ENCODE data around the gene CACNA2D3. TPM values are rescaled to one million over a fixed set of nuclear protein-coding genes. Genes with fewer than 3 reads are reported as not detected.

Gene CACNA2D3
- total RNA-seq, 1 experiment from 2014 or later: not detected

- Histone ChIP-seq H3K4me1 (no peaks in the 10 kb centered on the region), H3K36me3 (ENCODE audit: control insufficient read depth, insufficient read depth, low read length) (no peaks in the 10 kb centered on the region), H3K27me3 (replicated peaks; ENCODE audit: control insufficient read depth, insufficient read depth, low read length) (peaks cover 2% of the 10 kb centered on the region), H3K9me3 (no peaks in the 10 kb centered on the region), H3K4me3 (ENCODE audit: low read depth, low read length) (no peak overlapping the region)
- ChIA-PET POLR2A (no interaction called here), CTCF (no interaction called here)
- no peaks in the 10 kb centered on the region for H3K9me3 Mint-ChIP-seq (ENCODE audit: unreplicated experiment)
- TF ChIP-seq, protein P1, sequence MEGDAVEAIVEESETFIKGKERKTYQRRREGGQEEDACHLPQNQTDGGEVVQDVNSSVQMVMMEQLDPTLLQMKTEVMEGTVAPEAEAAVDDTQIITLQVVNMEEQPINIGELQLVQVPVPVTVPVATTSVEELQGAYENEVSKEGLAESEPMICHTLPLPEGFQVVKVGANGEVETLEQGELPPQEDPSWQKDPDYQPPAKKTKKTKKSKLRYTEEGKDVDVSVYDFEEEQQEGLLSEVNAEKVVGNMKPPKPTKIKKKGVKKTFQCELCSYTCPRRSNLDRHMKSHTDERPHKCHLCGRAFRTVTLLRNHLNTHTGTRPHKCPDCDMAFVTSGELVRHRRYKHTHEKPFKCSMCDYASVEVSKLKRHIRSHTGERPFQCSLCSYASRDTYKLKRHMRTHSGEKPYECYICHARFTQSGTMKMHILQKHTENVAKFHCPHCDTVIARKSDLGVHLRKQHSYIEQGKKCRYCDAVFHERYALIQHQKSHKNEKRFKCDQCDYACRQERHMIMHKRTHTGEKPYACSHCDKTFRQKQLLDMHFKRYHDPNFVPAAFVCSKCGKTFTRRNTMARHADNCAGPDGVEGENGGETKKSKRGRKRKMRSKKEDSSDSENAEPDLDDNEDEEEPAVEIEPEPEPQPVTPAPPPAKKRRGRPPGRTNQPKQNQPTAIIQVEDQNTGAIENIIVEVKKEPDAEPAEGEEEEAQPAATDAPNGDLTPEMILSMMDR (IDR thresholded peaks at IDR 0.05; ENCODE audit: insufficient read depth in 1 of 2, low read depth in 1 of 2, low read length in 1 of 2, severe bottlenecking in 1 of 2, unreplicated experiment in 1 of 2): no peak
- H3K36me3 Mint-ChIP-seq (ENCODE audit: insufficient read depth, unreplicated experiment): no peaks in the 10 kb centered on the region
- intact Hi-C loops (cut with micrococcal nuclease; ENCODE audit: unreplicated experiment): no loop called here
- no peak for DNase-seq
- no peak overlapping the region for H3K27ac Mint-ChIP-seq (ENCODE audit: unreplicated experiment)
- BruUV-seq (replicated peaks): no TSS peak
- H3K27me3 Mint-ChIP-seq (ENCODE audit: insufficient read depth, unreplicated experiment): peaks cover 22% of the 10 kb centered on the region
- no peaks in the 10 kb centered on the region for H3K4me1 Mint-ChIP-seq (ENCODE audit: low read depth, unreplicated experiment)
- H3K4me3 Mint-ChIP-seq (ENCODE audit: unreplicated experiment): no peak overlapping the region
Observed at GRCh38 chr3:54939557-54940300, 817.4 kb downstream of the CACNA2D3 start.

GRCh38 chr3:54940971-54941370 lies 818.6 kb downstream of the CACNA2D3 start:
- Histone ChIP-seq H3K4me1 (no peaks in the 10 kb centered on the region), H3K9me3 (no peaks in the 10 kb centered on the region), H3K4me3 (ENCODE audit: low read depth, low read length) (no peak overlapping the region), H3K27me3 (replicated peaks; ENCODE audit: control insufficient read depth, insufficient read depth, low read length) (peaks cover 2% of the 10 kb centered on the region), H3K36me3 (ENCODE audit: control insufficient read depth, insufficient read depth, low read length) (no peaks in the 10 kb centered on the region)
- no peak overlapping the region for H3K4me3 Mint-ChIP-seq (ENCODE audit: unreplicated experiment)
- TF ChIP-seq, protein P1 (IDR thresholded peaks at IDR 0.05; ENCODE audit: insufficient read depth in 1 of 2, low read depth in 1 of 2, low read length in 1 of 2, severe bottlenecking in 1 of 2, unreplicated experiment in 1 of 2): no peak
- H3K27ac Mint-ChIP-seq (ENCODE audit: unreplicated experiment): no peak overlapping the region
- no peaks in the 10 kb centered on the region for H3K9me3 Mint-ChIP-seq (ENCODE audit: unreplicated experiment)
- no peaks in the 10 kb centered on the region for H3K36me3 Mint-ChIP-seq (ENCODE audit: insufficient read depth, unreplicated experiment)
- H3K4me1 Mint-ChIP-seq (ENCODE audit: low read depth, unreplicated experiment): no peaks in the 10 kb centered on the region
- POLR2A ChIA-PET: no interaction called here
- no peak for DNase-seq
- no TSS peak for BruUV-seq (replicated peaks)
- intact Hi-C loops (cut with micrococcal nuclease; ENCODE audit: unreplicated experiment): no loop called here
- CTCF ChIA-PET: no interaction called here
- peaks cover 13% of the 10 kb centered on the region for H3K27me3 Mint-ChIP-seq (ENCODE audit: insufficient read depth, unreplicated experiment)

GRCh38 chr3:54941690-54942362 lies 819.5 kb downstream of the CACNA2D3 start:
- POLR2A ChIA-PET: no interaction called here
- no peak for DNase-seq
- no peak overlapping the region for H3K4me3 ChIP-seq (ENCODE audit: low read depth, low read length)
- Mint-ChIP-seq H3K27ac (ENCODE audit: unreplicated experiment) (no peak overlapping the region), H3K36me3 (ENCODE audit: insufficient read depth, unreplicated experiment) (no peaks in the 10 kb centered on the region), H3K4me3 (ENCODE audit: unreplicated experiment) (no peak overlapping the region), H3K9me3 (ENCODE audit: unreplicated experiment) (no peaks in the 10 kb centered on the region), H3K4me1 (ENCODE audit: low read depth, unreplicated experiment) (no peaks in the 10 kb centered on the region), H3K27me3 (ENCODE audit: insufficient read depth, unreplicated experiment) (peaks cover 17% of the 10 kb centered on the region)
- CTCF ChIA-PET: no interaction called here
- TF ChIP-seq, protein P1 (IDR thresholded peaks at IDR 0.05; ENCODE audit: insufficient read depth in 1 of 2, low read depth in 1 of 2, low read length in 1 of 2, severe bottlenecking in 1 of 2, unreplicated experiment in 1 of 2): no peak
- no TSS peak for BruUV-seq (replicated peaks)
- no peaks in the 10 kb centered on the region for H3K4me1 ChIP-seq
- intact Hi-C loops (cut with micrococcal nuclease; ENCODE audit: unreplicated experiment): no loop called here
- peaks cover 2% of the 10 kb centered on the region for H3K27me3 ChIP-seq (replicated peaks; ENCODE audit: control insufficient read depth, insufficient read depth, low read length)
- H3K36me3 ChIP-seq (ENCODE audit: control insufficient read depth, insufficient read depth, low read length): no peaks in the 10 kb centered on the region
- H3K9me3 ChIP-seq: no peaks in the 10 kb centered on the region

Data from Caco-2 (cell line).